Measurements from ENCODE around the gene KCNH2.
A peak's percentile ranks its signal among the peaks of the same experiment; 100 is the strongest.

KCNH2 gene

GRCh38 chr7:150947241-150947745 lies 30.8 kb downstream of the KCNH2 start:
- Histone ChIP-seq H3K36me3 (ENCODE audit: insufficient read depth, low read length) (peaks cover 30% of the 10 kb centered on the region), H3K27ac (ENCODE audit: low read depth, low read length) (peak overlapping the region; percentile 90), H3K9ac (ENCODE audit: low read length) (no peak overlapping the region), H3K9me3 (ENCODE audit: low read length) (no peaks in the 10 kb centered on the region), H3K27me3 (ENCODE audit: control insufficient read depth in 1 of 2, insufficient read depth in 2 of 2, low read length in 2 of 2) (no peaks in the 10 kb centered on the region), H3K4me3 (ENCODE audit: low read depth in 1 of 2, low read length in 2 of 2) (no peak overlapping the region), H3K4me1 (ENCODE audit: insufficient read depth, low read length) (peaks cover 44% of the 10 kb centered on the region)

DNA sequence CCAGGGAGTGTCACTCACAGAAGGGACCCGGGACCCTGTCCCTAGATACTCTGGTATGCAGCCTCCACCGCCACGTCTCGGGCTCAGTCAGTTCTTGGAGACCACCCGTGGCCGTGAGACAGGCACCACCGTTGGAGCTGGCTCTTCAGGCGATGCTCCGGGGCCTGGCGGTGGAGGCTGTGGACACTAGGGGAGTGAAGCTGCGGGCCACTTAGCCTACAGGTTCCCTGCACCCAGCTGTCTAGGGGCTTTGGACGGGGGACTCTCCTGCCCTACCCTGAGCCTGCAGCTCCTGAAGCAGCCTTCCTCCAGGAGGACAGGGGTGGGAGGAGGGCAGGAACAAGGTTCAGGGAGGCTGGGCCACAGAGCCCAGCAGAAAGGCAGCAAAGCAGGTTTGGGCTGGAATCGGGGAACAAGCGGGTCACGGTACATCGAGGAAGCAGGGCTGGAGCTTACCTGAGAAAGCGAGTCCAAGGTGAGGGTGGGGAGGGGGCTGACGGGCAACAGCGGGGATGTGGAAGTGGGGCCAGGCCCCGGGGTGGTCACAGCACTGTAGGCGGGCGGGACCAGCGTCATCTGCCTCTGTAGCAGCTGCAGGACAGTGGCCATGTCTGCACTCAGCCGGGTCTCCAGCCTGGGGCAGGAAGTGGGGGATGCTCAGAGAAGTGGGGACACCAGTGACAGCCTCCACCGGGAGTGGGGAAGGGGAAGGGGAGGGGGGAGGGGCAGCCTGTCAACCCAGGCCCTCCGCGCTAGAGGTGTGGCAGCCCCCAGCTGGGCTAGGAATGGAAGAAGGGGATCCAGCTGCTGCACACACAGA lies 31.5 kb downstream of the KCNH2 start:
- Histone ChIP-seq H3K4me3 (ENCODE audit: low read depth in 1 of 2, low read length in 2 of 2) (no peak overlapping the region), H3K4me1 (ENCODE audit: insufficient read depth, low read length) (peaks cover 49% of the 10 kb centered on the region), H3K9me3 (ENCODE audit: low read length) (no peaks in the 10 kb centered on the region), H3K9ac (ENCODE audit: low read length) (no peak overlapping the region), H3K36me3 (ENCODE audit: insufficient read depth, low read length) (peaks cover 23% of the 10 kb centered on the region), H3K27ac (ENCODE audit: low read depth, low read length) (peak overlapping the region; percentile 90), H3K27me3 (ENCODE audit: control insufficient read depth in 1 of 2, insufficient read depth in 2 of 2, low read length in 2 of 2) (no peaks in the 10 kb centered on the region)

DNA sequence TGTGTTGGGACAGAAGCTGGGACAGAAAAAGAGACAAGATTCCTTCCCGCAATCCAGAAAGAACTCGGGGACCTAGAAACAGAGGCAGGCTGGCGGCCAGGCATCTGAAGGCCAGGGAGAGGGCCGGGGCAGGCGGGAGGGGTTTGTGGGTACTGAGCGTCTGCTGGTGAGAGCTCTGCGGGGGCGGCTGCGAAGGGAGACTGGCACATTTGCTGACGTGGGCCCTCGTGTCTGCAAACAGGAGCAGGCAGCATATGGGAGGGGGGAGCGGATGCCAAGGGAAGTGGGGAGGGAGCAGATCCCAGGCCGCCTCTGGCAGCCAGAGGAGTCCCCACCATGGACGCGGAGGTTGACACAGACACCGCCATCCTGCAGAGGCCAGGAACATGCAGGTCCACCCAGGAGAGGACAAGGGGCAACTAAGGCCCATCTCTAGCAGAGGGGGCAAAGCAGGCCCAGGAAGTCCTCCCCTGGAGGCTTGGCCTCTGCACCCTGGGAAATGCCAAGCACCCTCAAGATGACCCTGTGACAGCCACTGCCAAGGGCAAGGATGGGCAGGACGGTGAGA lies 32.2 kb downstream of the KCNH2 start:
- H3K9me3 ChIP-seq (ENCODE audit: low read length) = no peaks in the 10 kb centered on the region
- peaks cover 16% of the 10 kb centered on the region for H3K36me3 ChIP-seq (ENCODE audit: insufficient read depth, low read length)
- H3K27me3 ChIP-seq (ENCODE audit: control insufficient read depth in 1 of 2, insufficient read depth in 2 of 2, low read length in 2 of 2) = no peaks in the 10 kb centered on the region
- no peak overlapping the region for H3K4me3 ChIP-seq (ENCODE audit: low read depth in 1 of 2, low read length in 2 of 2)
- peaks cover 54% of the 10 kb centered on the region for H3K4me1 ChIP-seq (ENCODE audit: insufficient read depth, low read length)
- H3K9ac ChIP-seq (ENCODE audit: low read length) = peak overlapping the region; percentile 39
- H3K27ac ChIP-seq (ENCODE audit: low read depth, low read length) = peak overlapping the region; percentile 90

DNA sequence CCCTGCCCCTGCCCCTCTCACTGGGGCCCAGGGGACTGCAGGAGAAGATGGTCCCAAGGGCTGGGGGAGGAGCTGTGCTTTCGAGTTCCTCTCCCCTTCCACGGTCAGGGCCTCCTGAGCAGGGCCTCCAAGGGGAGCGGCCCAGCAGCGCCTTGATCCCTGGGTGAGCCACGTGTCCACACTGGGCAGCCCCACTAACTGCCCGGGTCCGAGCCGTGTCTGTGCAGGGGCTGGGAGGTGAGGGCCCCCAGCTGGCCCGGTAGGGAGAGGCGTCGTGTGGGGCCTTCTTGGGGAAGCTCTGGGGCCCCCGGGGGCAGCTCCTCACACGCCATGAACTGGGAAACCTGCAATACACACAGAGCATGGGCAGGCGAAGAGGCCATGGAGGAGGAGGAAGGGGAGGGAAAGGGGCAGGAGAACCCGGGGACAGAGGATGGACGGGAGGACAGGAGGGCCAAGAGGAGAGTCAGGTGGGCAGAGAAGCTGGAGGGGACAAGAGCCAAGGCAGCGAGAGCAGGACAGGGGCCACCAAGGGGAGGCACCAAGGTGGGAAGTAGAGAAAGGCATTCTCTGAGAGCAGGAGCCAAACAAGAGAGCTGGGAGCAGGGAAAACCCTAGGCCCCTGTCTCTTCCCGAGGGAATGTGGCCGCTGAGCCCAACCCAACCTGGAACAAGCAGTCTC lies 32.8 kb downstream of the KCNH2 start:
- Histone ChIP-seq H3K4me1 (ENCODE audit: insufficient read depth, low read length) (peaks cover 54% of the 10 kb centered on the region), H3K4me3 (ENCODE audit: low read depth in 1 of 2, low read length in 2 of 2) (no peak overlapping the region)

GRCh38 chr7:150944066-150945042 lies 33.8 kb downstream of the KCNH2 start:
- peak overlapping the region; percentile 90 for H3K27ac ChIP-seq (ENCODE audit: low read depth, low read length)
- peaks cover 49% of the 10 kb centered on the region for H3K4me1 ChIP-seq (ENCODE audit: insufficient read depth, low read length)
- H3K4me3 ChIP-seq (ENCODE audit: low read depth in 1 of 2, low read length in 2 of 2) = no peak overlapping the region

More for the DNA sequence above, 32.8 kb downstream of the KCNH2 start:
- Histone ChIP-seq H3K9me3 (ENCODE audit: low read length) (no peaks in the 10 kb centered on the region), H3K27me3 (ENCODE audit: control insufficient read depth in 1 of 2, insufficient read depth in 2 of 2, low read length in 2 of 2) (no peaks in the 10 kb centered on the region), H3K9ac (ENCODE audit: low read length) (peak overlapping the region; percentile 39), H3K27ac (ENCODE audit: low read depth, low read length) (peak overlapping the region; percentile 90), H3K36me3 (ENCODE audit: insufficient read depth, low read length) (peaks cover 10% of the 10 kb centered on the region)

GRCh38 chr7:150943453-150943814 lies 34.7 kb downstream of the KCNH2 start:
- peaks cover 52% of the 10 kb centered on the region for H3K4me1 ChIP-seq (ENCODE audit: insufficient read depth, low read length)
- no peak overlapping the region for H3K9ac ChIP-seq (ENCODE audit: low read length)
- no peaks in the 10 kb centered on the region for H3K36me3 ChIP-seq (ENCODE audit: insufficient read depth, low read length)
- peak overlapping the region; percentile 66 for H3K27ac ChIP-seq (ENCODE audit: low read depth, low read length)
- H3K4me3 ChIP-seq (ENCODE audit: low read depth in 1 of 2, low read length in 2 of 2) = no peak overlapping the region
- H3K9me3 ChIP-seq (ENCODE audit: low read length) = no peaks in the 10 kb centered on the region
- no peaks in the 10 kb centered on the region for H3K27me3 ChIP-seq (ENCODE audit: control insufficient read depth in 1 of 2, insufficient read depth in 2 of 2, low read length in 2 of 2)

More at GRCh38 chr7:150944066-150945042, 33.8 kb downstream of the KCNH2 start:
- no peaks in the 10 kb centered on the region for H3K27me3 ChIP-seq (ENCODE audit: control insufficient read depth in 1 of 2, insufficient read depth in 2 of 2, low read length in 2 of 2)
- H3K9ac ChIP-seq (ENCODE audit: low read length) = no peak overlapping the region
- H3K9me3 ChIP-seq (ENCODE audit: low read length) = no peaks in the 10 kb centered on the region
- H3K36me3 ChIP-seq (ENCODE audit: insufficient read depth, low read length) = peaks cover under 1% of the 10 kb centered on the region

GRCh38 chr7:150942591-150943452 lies 35.3 kb downstream of the KCNH2 start:
- Histone ChIP-seq H3K9ac (ENCODE audit: low read length) (no peak overlapping the region), H3K27ac (ENCODE audit: low read depth, low read length) (peak overlapping the region; percentile 66), H3K27me3 (ENCODE audit: control insufficient read depth in 1 of 2, insufficient read depth in 2 of 2, low read length in 2 of 2) (no peaks in the 10 kb centered on the region), H3K4me3 (ENCODE audit: low read depth in 1 of 2, low read length in 2 of 2) (no peak overlapping the region), H3K9me3 (ENCODE audit: low read length) (no peaks in the 10 kb centered on the region), H3K36me3 (ENCODE audit: insufficient read depth, low read length) (no peaks in the 10 kb centered on the region), H3K4me1 (ENCODE audit: insufficient read depth, low read length) (peaks cover 54% of the 10 kb centered on the region)

GRCh38 chr7:150942001-150942590 lies 36.0 kb downstream of the KCNH2 start:
- peaks cover 54% of the 10 kb centered on the region for H3K4me1 ChIP-seq (ENCODE audit: insufficient read depth, low read length)
- no peaks in the 10 kb centered on the region for H3K36me3 ChIP-seq (ENCODE audit: insufficient read depth, low read length)
- no peaks in the 10 kb centered on the region for H3K27me3 ChIP-seq (ENCODE audit: control insufficient read depth in 1 of 2, insufficient read depth in 2 of 2, low read length in 2 of 2)
- no peak overlapping the region for H3K4me3 ChIP-seq (ENCODE audit: low read depth in 1 of 2, low read length in 2 of 2)
- peak overlapping the region; percentile 66 for H3K27ac ChIP-seq (ENCODE audit: low read depth, low read length)
- H3K9ac ChIP-seq (ENCODE audit: low read length) = no peak overlapping the region
- no peaks in the 10 kb centered on the region for H3K9me3 ChIP-seq (ENCODE audit: low read length)

DNA sequence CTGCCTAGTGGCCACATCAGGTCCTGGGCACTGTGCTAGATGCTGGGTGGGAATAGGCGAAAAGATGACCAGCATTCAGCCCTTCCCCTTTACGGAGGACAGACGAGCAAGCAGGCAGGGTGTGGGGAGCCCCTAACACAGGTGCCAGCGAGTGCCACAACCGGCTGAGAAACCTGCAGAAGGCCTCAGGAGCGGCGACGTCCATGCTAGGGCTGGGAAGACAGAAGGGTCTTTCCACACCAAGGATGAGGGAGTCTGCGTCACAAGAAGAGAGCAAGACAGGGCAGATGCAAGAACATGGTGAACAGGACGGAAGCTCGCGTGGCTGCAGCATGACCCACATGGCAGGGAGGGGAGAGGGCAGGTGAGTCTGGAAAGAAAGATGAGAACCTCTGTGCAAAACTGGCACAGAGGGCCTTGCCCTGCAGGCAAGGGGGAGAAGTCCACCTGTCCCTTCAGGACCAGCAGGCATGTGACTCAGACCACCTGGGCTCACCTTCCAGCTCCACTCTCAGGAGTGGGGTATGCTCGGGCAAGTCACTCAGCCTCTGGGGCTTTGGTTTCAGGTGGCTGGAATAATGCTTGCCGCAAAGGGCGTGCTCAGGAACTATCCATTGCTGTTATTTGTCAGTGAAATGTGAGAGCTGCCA lies 36.6 kb downstream of the KCNH2 start:
- Histone ChIP-seq H3K4me3 (ENCODE audit: low read depth in 1 of 2, low read length in 2 of 2) (no peak overlapping the region), H3K9ac (ENCODE audit: low read length) (no peak overlapping the region), H3K27me3 (ENCODE audit: control insufficient read depth in 1 of 2, insufficient read depth in 2 of 2, low read length in 2 of 2) (no peaks in the 10 kb centered on the region), H3K27ac (ENCODE audit: low read depth, low read length) (no peak overlapping the region), H3K9me3 (ENCODE audit: low read length) (no peaks in the 10 kb centered on the region), H3K36me3 (ENCODE audit: insufficient read depth, low read length) (no peaks in the 10 kb centered on the region), H3K4me1 (ENCODE audit: insufficient read depth, low read length) (peaks cover 49% of the 10 kb centered on the region)
